Neural cell (in vitro differentiated cells): ENCODE measurements around the gene NHERF2. TPM values are rescaled to one million over a fixed set of nuclear protein-coding genes. Genes with fewer than 3 reads are reported as not detected.

Experiments used
- H2AFZ ChIP-seq: fragments of 200-600, 300-800 bp; sonication (generic), shearing (Covaris generic); 2 replicates; pipeline ENCODE4 v1.6.0; 2014; ENCODE audit warnings: low read depth, mild to moderate bottlenecking, antibody characterized with exemption, low read length, moderate library complexity
- H3F3A ChIP-seq: fragments of 200-600 bp; shearing (Covaris generic); 2 replicates; pipeline ENCODE4 v1.6.1; 2016; ENCODE audit warnings: mild to moderate bottlenecking, moderate library complexity, mixed read lengths, antibody characterized with exemption, low read length; ENCODE audit not compliant: insufficient read depth, poor library complexity, severe bottlenecking
- H3K27ac ChIP-seq: fragments of 200-600, 300-800 bp; sonication (generic), shearing (Covaris generic); 2 replicates; pipeline ENCODE4 v1.5.1; 2014; ENCODE audit warnings: mild to moderate bottlenecking, low read length, moderate library complexity
- H3K27me3 ChIP-seq: fragments of 300-800, 200-600 bp; sonication (generic), shearing (Covaris generic); 2 replicates; pipeline ENCODE4 v1.6.0; 2014; ENCODE audit warnings: mild to moderate bottlenecking, low read depth, low read length, moderate library complexity; ENCODE audit not compliant: insufficient read depth
- H3K36me3 ChIP-seq: fragments of 300-800, 200-600 bp; sonication (generic), shearing (Covaris generic); 2 replicates; pipeline ENCODE4 v1.5.1; 2014; ENCODE audit warnings: mild to moderate bottlenecking, antibody characterized with exemption, low read length, moderate library complexity; ENCODE audit not compliant: insufficient read depth
- H3K4me2 ChIP-seq: fragments of 300-800, 200-600 bp; sonication (generic), shearing (Covaris generic); 2 replicates; pipeline ENCODE4 v1.6.0; 2014; ENCODE audit warnings: mild to moderate bottlenecking, low read length
- H3K4me3 ChIP-seq: fragments of 300-800, 200-600 bp; sonication (generic), shearing (Covaris generic); 2 replicates; pipeline ENCODE4 v1.5.1; 2014; ENCODE audit warnings: mild to moderate bottlenecking, low read length, moderate library complexity
- H3K79me2 ChIP-seq: fragments of 200-600 bp; shearing (Covaris generic); replicated peaks from 2 replicates; pipeline ENCODE4 v1.6.0; 2014; ENCODE audit warnings: mild to moderate bottlenecking, low read length, moderate library complexity; ENCODE audit not compliant: insufficient read depth
- H3K9ac ChIP-seq: fragments of 300-800, 200-600 bp; sonication (generic), shearing (Covaris generic); 2 replicates; pipeline ENCODE4 v1.6.1; 2016; ENCODE audit warnings: mild to moderate bottlenecking, low read length, mixed read lengths
- H3K9me2 ChIP-seq: fragments of 200-600 bp; shearing (Covaris generic); 2 replicates; pipeline ENCODE4 v1.6.1; 2016; ENCODE audit warnings: mild to moderate bottlenecking, low read length, mixed read lengths; ENCODE audit not compliant: insufficient read depth
- H3K9me3 ChIP-seq: fragments of 200-600, 300-800 bp; sonication (generic), shearing (Covaris generic); 2 replicates; pipeline ENCODE4 v1.6.1; 2016; ENCODE audit warnings: mild to moderate bottlenecking, mixed run types, low read length, moderate library complexity, mixed read lengths
- H4K20me1 ChIP-seq: fragments of 200-600 bp; shearing (Covaris generic); 2 replicates; pipeline ENCODE4 v1.6.1; 2016; ENCODE audit warnings: mild to moderate bottlenecking, mixed run types; ENCODE audit not compliant: insufficient read depth
- EP300 ChIP-seq: fragments of 450-650 bp; conservative IDR thresholded peaks from 2 replicates; pipeline ENCODE4 v1.6.1; 2014; ENCODE audit warnings: antibody characterized with exemption, mild to moderate bottlenecking, moderate library complexity; ENCODE audit not compliant: poor library complexity, severe bottlenecking
- EZH2 ChIP-seq: fragments of 200-600, 300-800 bp; shearing (Covaris generic), sonication (generic); IDR thresholded peaks from 2 replicates; pipeline ENCODE4 v1.6.1; 2014; ENCODE audit warnings: antibody characterized with exemption, low read length, borderline replicate concordance, mild to moderate bottlenecking; ENCODE audit not compliant: insufficient read depth, poor library complexity, severe bottlenecking
- MXI1 ChIP-seq: fragments of 450-650 bp; conservative IDR thresholded peaks from 2 replicates; pipeline ENCODE4 v1.6.1; 2014; ENCODE audit warnings: antibody characterized with exemption, mild to moderate bottlenecking; ENCODE audit not compliant: poor library complexity, severe bottlenecking
- POLR2AphosphoS5 ChIP-seq: IDR thresholded peaks from 2 replicates; pipeline ENCODE4 v1.6.1; 2012
- RAD21 ChIP-seq: fragments of 450-650 bp; conservative IDR thresholded peaks from 2 replicates; pipeline ENCODE4 v1.6.1; 2014; ENCODE audit warnings: antibody characterized with exemption, mild to moderate bottlenecking, moderate library complexity
- SMC3 ChIP-seq: fragments of 450-650 bp; conservative IDR thresholded peaks from 2 replicates; pipeline ENCODE4 v1.6.1; 2014; ENCODE audit warnings: antibody characterized with exemption, mild to moderate bottlenecking, moderate library complexity; ENCODE audit not compliant: poor library complexity
- TAF1 ChIP-seq: IDR thresholded peaks from 2 replicates; pipeline ENCODE4 v1.6.1; 2012; ENCODE audit warnings: low read depth
- polyA plus RNA-seq: library from polyadenylated mRNA; depleted of rRNA; stranded (reverse); fragments of >200 nt; gene quantifications from 2 replicates; pipeline ENCODE4 v1.2.3, GENCODE V29; 2014
- TF ChIP-seq, protein P1 (sequence below): fragments of 450-650 bp; IDR thresholded peaks from 2 replicates; pipeline ENCODE4 v1.5.1; 2014; ENCODE audit warnings: antibody characterized with exemption, mild to moderate bottlenecking, moderate library complexity; ENCODE audit not compliant: poor library complexity, severe bottlenecking
- TF ChIP-seq, protein P2 (sequence below): IDR thresholded peaks from 2 replicates; pipeline ENCODE4 v1.6.1; 2012; ENCODE audit warnings: borderline replicate concordance

The NHERF2 gene
- polyA plus RNA-seq, 1 donor from 2014 or later, result 3.4 TPM

- no peaks in the 10 kb centered on the region for H3K9me2 ChIP-seq
- no peak overlapping the region for H3K4me3 ChIP-seq
- no peaks in the 10 kb centered on the region for H3K36me3 ChIP-seq
Measured at GRCh38 chr16:2070576-2071453, 44.1 kb downstream of the NHERF2 start.

DNA sequence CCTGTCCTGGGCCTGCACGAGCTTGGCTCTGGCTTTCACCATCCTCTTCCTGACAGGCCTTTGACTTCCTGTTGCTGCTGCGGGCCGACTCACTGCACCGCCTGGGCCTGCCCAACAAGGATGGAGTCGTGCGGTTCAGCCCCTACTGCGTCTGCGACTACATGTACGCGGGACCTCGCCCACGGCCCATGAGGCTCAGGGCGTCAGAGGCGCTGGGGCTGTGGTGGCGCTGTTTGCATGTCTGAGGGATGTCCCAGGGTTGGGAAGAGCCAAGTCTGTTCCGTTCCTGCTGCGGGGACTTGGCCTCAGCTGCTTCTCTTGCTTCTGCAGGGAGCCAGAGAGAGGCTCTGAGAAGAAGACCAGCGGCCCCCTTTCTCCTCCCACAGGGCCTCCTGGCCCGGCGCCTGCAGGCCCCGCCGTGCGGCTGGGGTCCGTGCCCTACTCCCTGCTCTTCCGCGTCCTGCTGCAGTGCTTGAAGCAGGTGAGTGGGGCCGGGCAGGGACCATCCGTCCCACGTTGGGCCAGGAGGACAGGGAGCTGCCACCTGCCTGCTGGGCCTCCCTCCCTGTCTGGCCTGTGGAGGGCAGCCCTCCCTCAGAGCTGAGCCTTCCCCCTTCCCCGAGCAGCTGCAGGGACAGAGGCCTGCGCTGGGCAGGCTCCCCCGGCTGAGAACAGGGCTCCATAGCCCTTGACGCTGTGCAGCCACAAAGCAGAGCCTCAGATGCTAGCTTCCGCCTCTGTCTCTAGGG is 44.9 kb downstream of the NHERF2 start:
- Histone ChIP-seq H3K9ac (no peak overlapping the region), H3F3A (no peaks in the 10 kb centered on the region), H3K4me3 (no peak overlapping the region), H3K27ac (no peak overlapping the region), H3K27me3 (no peaks in the 10 kb centered on the region), H4K20me1 (no peaks in the 10 kb centered on the region), H3K4me2 (no peak overlapping the region), H3K9me3 (no peaks in the 10 kb centered on the region), H3K79me2 (no peaks in the 10 kb centered on the region), H3K9me2 (no peaks in the 10 kb centered on the region), H2AFZ (no peak overlapping the region), H3K36me3 (no peaks in the 10 kb centered on the region)
- no peak for TF ChIP-seq POLR2AphosphoS5
- TF ChIP-seq MXI1, result no peak
- no peak for TF ChIP-seq SMC3
- no peak for TF ChIP-seq EZH2
- TF ChIP-seq TAF1, result no peak
- TF ChIP-seq RAD21, result no peak
- TF ChIP-seq, protein P1, sequence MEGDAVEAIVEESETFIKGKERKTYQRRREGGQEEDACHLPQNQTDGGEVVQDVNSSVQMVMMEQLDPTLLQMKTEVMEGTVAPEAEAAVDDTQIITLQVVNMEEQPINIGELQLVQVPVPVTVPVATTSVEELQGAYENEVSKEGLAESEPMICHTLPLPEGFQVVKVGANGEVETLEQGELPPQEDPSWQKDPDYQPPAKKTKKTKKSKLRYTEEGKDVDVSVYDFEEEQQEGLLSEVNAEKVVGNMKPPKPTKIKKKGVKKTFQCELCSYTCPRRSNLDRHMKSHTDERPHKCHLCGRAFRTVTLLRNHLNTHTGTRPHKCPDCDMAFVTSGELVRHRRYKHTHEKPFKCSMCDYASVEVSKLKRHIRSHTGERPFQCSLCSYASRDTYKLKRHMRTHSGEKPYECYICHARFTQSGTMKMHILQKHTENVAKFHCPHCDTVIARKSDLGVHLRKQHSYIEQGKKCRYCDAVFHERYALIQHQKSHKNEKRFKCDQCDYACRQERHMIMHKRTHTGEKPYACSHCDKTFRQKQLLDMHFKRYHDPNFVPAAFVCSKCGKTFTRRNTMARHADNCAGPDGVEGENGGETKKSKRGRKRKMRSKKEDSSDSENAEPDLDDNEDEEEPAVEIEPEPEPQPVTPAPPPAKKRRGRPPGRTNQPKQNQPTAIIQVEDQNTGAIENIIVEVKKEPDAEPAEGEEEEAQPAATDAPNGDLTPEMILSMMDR, result no peak

More at GRCh38 chr16:2070576-2071453, 44.1 kb downstream of the NHERF2 start:
- Histone ChIP-seq H2AFZ (no peak overlapping the region), H4K20me1 (no peaks in the 10 kb centered on the region), H3F3A (no peaks in the 10 kb centered on the region), H3K4me2 (no peak overlapping the region), H3K27me3 (no peaks in the 10 kb centered on the region), H3K9me3 (no peaks in the 10 kb centered on the region), H3K79me2 (no peaks in the 10 kb centered on the region), H3K9ac (no peak overlapping the region), H3K27ac (no peak overlapping the region)
- TF ChIP-seq EP300 (no peak), MXI1 (no peak), TAF1 (no peak), EZH2 (no peak), RAD21 (no peak), SMC3 (no peak), POLR2AphosphoS5 (no peak)
- TF ChIP-seq, protein P2, sequence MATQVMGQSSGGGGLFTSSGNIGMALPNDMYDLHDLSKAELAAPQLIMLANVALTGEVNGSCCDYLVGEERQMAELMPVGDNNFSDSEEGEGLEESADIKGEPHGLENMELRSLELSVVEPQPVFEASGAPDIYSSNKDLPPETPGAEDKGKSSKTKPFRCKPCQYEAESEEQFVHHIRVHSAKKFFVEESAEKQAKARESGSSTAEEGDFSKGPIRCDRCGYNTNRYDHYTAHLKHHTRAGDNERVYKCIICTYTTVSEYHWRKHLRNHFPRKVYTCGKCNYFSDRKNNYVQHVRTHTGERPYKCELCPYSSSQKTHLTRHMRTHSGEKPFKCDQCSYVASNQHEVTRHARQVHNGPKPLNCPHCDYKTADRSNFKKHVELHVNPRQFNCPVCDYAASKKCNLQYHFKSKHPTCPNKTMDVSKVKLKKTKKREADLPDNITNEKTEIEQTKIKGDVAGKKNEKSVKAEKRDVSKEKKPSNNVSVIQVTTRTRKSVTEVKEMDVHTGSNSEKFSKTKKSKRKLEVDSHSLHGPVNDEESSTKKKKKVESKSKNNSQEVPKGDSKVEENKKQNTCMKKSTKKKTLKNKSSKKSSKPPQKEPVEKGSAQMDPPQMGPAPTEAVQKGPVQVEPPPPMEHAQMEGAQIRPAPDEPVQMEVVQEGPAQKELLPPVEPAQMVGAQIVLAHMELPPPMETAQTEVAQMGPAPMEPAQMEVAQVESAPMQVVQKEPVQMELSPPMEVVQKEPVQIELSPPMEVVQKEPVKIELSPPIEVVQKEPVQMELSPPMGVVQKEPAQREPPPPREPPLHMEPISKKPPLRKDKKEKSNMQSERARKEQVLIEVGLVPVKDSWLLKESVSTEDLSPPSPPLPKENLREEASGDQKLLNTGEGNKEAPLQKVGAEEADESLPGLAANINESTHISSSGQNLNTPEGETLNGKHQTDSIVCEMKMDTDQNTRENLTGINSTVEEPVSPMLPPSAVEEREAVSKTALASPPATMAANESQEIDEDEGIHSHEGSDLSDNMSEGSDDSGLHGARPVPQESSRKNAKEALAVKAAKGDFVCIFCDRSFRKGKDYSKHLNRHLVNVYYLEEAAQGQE, result no peak
- TF ChIP-seq, protein P1, result no peak
